ENCODE data around the gene MSL1. TPM values are rescaled to one million over a fixed set of nuclear protein-coding genes. Genes with fewer than 3 reads are reported as not detected.
A peak's percentile ranks its signal among the peaks of the same experiment; 100 is the strongest.

MSL1 gene
- total and polyA plus RNA-seq, 2 donors (not counting 1 experiment from before 2014, with no cell fraction given) = 52.4 to 86.3 TPM

DNA sequence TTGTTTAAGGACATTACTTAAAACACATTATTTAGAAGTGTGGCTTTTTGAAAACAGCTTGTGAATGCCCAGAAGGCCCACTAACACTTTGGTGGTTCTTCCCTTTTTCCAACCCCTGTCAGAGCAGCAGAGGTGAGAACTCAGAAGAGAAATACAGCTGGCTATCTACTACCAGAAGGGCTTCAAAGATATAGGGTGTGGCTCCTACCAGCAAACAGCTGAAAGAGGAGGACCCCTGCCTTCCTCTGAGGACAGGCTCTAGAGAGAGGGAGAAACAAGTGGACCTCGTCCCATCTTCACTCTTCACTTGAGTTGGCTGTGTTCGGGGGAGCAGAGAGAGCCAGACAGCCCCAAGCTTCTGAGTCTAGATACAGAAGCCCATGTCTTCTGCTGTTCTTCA is 48.6 kb downstream of the MSL1 start:
- peaks cover 18% of the 10 kb centered on the region for H3K36me3 ChIP-seq (ENCODE audit: control insufficient read depth, insufficient read depth, low read length)
- no peak overlapping the region for H3K4me3 ChIP-seq (replicated peaks in 1 of 4; ENCODE audit: control extremely low read depth in 1 of 4, insufficient read depth in 1 of 4, low read depth in 3 of 4, low read length in 4 of 4)
- peaks cover 3% of the 10 kb centered on the region for H3K4me1 ChIP-seq (ENCODE audit: control insufficient read depth, extremely low read depth, insufficient read depth, low read length)
- TF ChIP-seq, protein P1, sequence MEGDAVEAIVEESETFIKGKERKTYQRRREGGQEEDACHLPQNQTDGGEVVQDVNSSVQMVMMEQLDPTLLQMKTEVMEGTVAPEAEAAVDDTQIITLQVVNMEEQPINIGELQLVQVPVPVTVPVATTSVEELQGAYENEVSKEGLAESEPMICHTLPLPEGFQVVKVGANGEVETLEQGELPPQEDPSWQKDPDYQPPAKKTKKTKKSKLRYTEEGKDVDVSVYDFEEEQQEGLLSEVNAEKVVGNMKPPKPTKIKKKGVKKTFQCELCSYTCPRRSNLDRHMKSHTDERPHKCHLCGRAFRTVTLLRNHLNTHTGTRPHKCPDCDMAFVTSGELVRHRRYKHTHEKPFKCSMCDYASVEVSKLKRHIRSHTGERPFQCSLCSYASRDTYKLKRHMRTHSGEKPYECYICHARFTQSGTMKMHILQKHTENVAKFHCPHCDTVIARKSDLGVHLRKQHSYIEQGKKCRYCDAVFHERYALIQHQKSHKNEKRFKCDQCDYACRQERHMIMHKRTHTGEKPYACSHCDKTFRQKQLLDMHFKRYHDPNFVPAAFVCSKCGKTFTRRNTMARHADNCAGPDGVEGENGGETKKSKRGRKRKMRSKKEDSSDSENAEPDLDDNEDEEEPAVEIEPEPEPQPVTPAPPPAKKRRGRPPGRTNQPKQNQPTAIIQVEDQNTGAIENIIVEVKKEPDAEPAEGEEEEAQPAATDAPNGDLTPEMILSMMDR (conservative IDR thresholded peaks at IDR 0.05 in 1 of 2, IDR thresholded peaks at IDR 0.05 in 1 of 2; ENCODE audit: low read depth in 1 of 2, low read length in 2 of 2) = no peak
- TF ChIP-seq EZH2 (IDR thresholded peaks at IDR 0.05; ENCODE audit: low read length, missing control alignments) = no peak
- H3K9me3 ChIP-seq (ENCODE audit: control insufficient read depth, insufficient read depth, low read depth, low read length) = no peaks in the 10 kb centered on the region
- no peak overlapping the region for H3K27ac ChIP-seq (ENCODE audit: insufficient read depth, low read length)
- DNase-seq (ENCODE audit: low read depth in 2 of 2) = no peak
- H3K9ac ChIP-seq (ENCODE audit: insufficient read depth, low read length) = no peak overlapping the region
- H3K4me2 ChIP-seq (ENCODE audit: extremely low read depth, insufficient read depth, low read length) = no peak overlapping the region
- H2AFZ ChIP-seq (ENCODE audit: low read length) = no peak overlapping the region
- no peaks in the 10 kb centered on the region for H3K27me3 ChIP-seq (ENCODE audit: control insufficient read depth, insufficient read depth, low read length)
- no peaks in the 10 kb centered on the region for H4K20me1 ChIP-seq (ENCODE audit: control insufficient read depth, extremely low read depth, insufficient read depth, low read length)
- no peaks in the 10 kb centered on the region for H3K79me2 ChIP-seq (ENCODE audit: control insufficient read depth, insufficient read depth, low read length)

DNA sequence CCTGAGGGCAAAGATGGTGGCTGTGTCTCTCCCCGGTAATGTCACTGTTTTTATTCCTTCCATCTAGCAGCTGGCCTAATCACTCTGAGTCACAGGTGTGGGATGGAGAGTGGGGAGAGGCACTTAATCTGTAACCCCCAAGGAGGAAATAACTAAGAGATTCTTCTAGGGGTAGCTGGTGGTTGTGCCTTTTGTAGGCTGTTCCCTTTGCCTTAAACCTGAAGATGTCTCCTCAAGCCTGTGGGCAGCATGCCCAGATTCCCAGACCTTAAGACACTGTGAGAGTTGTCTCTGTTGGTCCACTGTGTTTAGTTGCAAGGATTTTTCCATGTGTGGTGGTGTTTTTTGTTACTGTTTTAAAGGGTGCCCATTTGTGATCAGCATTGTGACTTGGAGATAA is 50.0 kb downstream of the MSL1 start:
- TF ChIP-seq, protein P1 (conservative IDR thresholded peaks at IDR 0.05 in 1 of 2, IDR thresholded peaks at IDR 0.05 in 1 of 2; ENCODE audit: low read depth in 1 of 2, low read length in 2 of 2) = no peak
- TF ChIP-seq EZH2 (IDR thresholded peaks at IDR 0.05; ENCODE audit: low read length, missing control alignments) = no peak
- Histone ChIP-seq H3K9me3 (ENCODE audit: control insufficient read depth, insufficient read depth, low read depth, low read length) (no peaks in the 10 kb centered on the region), H2AFZ (ENCODE audit: low read length) (no peak overlapping the region), H3K27ac (ENCODE audit: insufficient read depth, low read length) (no peak overlapping the region), H3K27me3 (ENCODE audit: control insufficient read depth, insufficient read depth, low read length) (no peaks in the 10 kb centered on the region), H3K79me2 (ENCODE audit: control insufficient read depth, insufficient read depth, low read length) (no peaks in the 10 kb centered on the region), H3K4me1 (ENCODE audit: control insufficient read depth, extremely low read depth, insufficient read depth, low read length) (peaks cover 3% of the 10 kb centered on the region), H3K36me3 (ENCODE audit: control insufficient read depth, insufficient read depth, low read length) (peaks cover 19% of the 10 kb centered on the region), H3K9ac (ENCODE audit: insufficient read depth, low read length) (no peak overlapping the region), H4K20me1 (ENCODE audit: control insufficient read depth, extremely low read depth, insufficient read depth, low read length) (no peaks in the 10 kb centered on the region), H3K4me2 (ENCODE audit: extremely low read depth, insufficient read depth, low read length) (no peak overlapping the region), H3K4me3 (replicated peaks in 1 of 4; ENCODE audit: control extremely low read depth in 1 of 4, insufficient read depth in 1 of 4, low read depth in 3 of 4, low read length in 4 of 4) (no peak overlapping the region)
- DNase-seq (ENCODE audit: low read depth in 2 of 2) = peak in 1 of 2 donors; percentile 29

DNA sequence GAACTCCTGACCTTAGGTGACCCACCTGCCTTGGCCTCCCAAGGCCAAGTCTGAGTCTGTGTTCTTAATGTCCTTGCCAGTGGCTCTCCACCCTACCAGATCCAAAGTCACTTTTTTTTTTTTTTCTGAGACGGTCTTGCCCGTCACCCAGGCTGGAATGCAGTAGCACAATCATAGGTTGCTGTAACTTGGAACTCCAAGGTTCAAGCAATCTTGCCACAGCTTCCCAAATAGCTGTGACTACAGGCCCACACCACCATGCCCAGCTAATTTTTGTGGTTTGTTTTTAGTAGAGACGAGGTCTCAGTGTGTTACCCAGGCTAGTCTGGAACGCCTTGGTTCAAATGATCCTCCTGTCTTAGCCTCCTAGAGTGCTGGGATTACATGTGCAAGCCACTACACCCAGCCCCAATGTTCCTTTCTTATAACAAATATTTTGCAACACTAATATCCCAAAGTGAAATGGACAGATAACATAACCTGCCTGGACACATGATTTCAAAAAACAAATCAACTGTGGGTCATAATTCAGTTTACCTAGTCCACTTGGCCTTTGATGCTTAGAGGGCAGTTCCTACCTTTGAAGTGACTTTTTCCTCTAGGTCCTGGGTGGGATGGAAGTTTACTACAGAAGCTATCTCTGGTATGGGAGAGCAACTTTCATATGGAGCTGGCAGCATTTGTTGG is 51.5 kb downstream of the MSL1 start:
- no peak overlapping the region for H2AFZ ChIP-seq (ENCODE audit: low read length)
- no peak overlapping the region for H3K9ac ChIP-seq (ENCODE audit: insufficient read depth, low read length)
- H3K4me3 ChIP-seq (replicated peaks in 1 of 4; ENCODE audit: control extremely low read depth in 1 of 4, insufficient read depth in 1 of 4, low read depth in 3 of 4, low read length in 4 of 4) = no peak overlapping the region
- no peaks in the 10 kb centered on the region for H3K9me3 ChIP-seq (ENCODE audit: control insufficient read depth, insufficient read depth, low read depth, low read length)
- H4K20me1 ChIP-seq (ENCODE audit: control insufficient read depth, extremely low read depth, insufficient read depth, low read length) = no peaks in the 10 kb centered on the region
- no peaks in the 10 kb centered on the region for H3K79me2 ChIP-seq (ENCODE audit: control insufficient read depth, insufficient read depth, low read length)
- no peak overlapping the region for H3K4me2 ChIP-seq (ENCODE audit: extremely low read depth, insufficient read depth, low read length)
- DNase-seq (ENCODE audit: low read depth in 2 of 2) = no peak
- H3K4me1 ChIP-seq (ENCODE audit: control insufficient read depth, extremely low read depth, insufficient read depth, low read length) = peaks cover 5% of the 10 kb centered on the region
- no peak overlapping the region for H3K27ac ChIP-seq (ENCODE audit: insufficient read depth, low read length)
- TF ChIP-seq, protein P1 (conservative IDR thresholded peaks at IDR 0.05 in 1 of 2, IDR thresholded peaks at IDR 0.05 in 1 of 2; ENCODE audit: low read depth in 1 of 2, low read length in 2 of 2) = no peak
- TF ChIP-seq EZH2 (IDR thresholded peaks at IDR 0.05; ENCODE audit: low read length, missing control alignments) = no peak
- H3K36me3 ChIP-seq (ENCODE audit: control insufficient read depth, insufficient read depth, low read length) = peaks cover 14% of the 10 kb centered on the region
- no peaks in the 10 kb centered on the region for H3K27me3 ChIP-seq (ENCODE audit: control insufficient read depth, insufficient read depth, low read length)
